Stimulated activated CD8-positive, alpha-beta memory T cell treated with anti-CD3 and anti-CD28 coated beads, Interleukin-4, amount 100 ng/mL, for 48 hours (primary cell): ENCODE results near the gene TAAR2.
"Not testable (repeated sequence)": the region's sequence is repeated elsewhere in the genome, so short reads cannot be mapped to it uniquely, and the experiment has no call there.

Experiments
- DNase-seq: peaks from one replicate; pipeline ENCODE4 v3.0.0-alpha.2; 2020

The TAAR2 gene

GRCh38 chr6:132612449-132613108 is 11.5 kb downstream of the TAAR2 start:
- no peak for DNase-seq

- DNase-seq, result no peak
Observed at GRCh38 chr6:132611616-132612015, 12.5 kb downstream of the TAAR2 start.

GRCh38 chr6:132607544-132608233 is 16.4 kb downstream of the TAAR2 start:
- DNase-seq, result no peak

- DNase-seq, result no peak
Observed at GRCh38 chr6:132604635-132605152, 19.4 kb downstream of the TAAR2 start.

DNA sequence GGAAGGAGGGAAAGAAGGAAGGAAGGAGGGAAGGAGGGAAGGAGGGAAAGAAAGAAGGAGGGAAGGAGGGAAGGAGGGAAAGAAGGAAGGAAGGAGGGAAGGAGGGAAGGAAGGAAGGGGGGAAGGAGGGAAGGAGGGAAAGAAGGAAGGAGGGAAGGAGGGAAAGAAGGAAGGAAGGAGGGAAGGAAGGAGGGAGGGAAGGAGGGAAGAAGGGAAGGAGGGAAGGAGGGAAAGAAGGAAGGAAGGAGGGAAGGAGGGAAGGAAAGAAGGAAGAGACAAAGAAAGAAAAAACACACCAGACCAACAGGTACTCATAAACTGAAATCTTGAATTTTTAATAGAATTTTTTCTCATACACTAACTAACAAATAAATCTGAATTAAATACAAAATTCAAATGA is 23.2 kb downstream of the TAAR2 start:
- not testable (repeated sequence) for DNase-seq

DNA sequence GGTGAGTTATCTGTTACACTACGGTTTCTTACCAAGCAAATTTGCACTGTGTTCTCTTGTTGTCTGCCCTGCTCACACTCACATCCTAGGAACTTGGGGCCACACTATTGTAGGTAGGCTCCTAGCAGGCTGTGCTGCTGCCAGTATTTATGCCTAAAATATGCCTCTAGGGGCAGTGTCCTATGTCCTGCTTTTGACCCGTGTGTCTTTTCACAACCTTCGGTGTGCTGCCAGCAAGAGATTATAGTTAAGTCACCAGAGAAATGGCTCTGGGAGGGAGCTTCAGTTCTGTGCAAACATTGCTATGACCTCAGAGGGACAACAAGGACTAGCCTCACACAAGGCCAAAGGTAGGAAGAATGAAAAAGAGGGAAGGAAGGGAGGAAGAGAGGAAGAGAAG is 25.6 kb downstream of the TAAR2 start:
- no peak for DNase-seq

- no peak for DNase-seq
Observed at GRCh38 chr6:132596201-132596600, 27.9 kb downstream of the TAAR2 start.

- no peak for DNase-seq
Observed at GRCh38 chr6:132592855-132593254, 31.2 kb downstream of the TAAR2 start.

GRCh38 chr6:132590362-132590761 is 33.7 kb downstream of the TAAR2 start:
- no peak for DNase-seq

- no peak for DNase-seq
Observed at GRCh38 chr6:132589454-132589853, 34.6 kb downstream of the TAAR2 start, which contains the start of gene TAAR5. TSS of gene TAAR5 (minus strand) at chr6:132589741. CDS start at chr6:132589686, 55 bp downstream.

GRCh38 chr6:132587424-132587823 is 36.7 kb downstream of the TAAR2 start:
- DNase-seq, result no peak

DNA sequence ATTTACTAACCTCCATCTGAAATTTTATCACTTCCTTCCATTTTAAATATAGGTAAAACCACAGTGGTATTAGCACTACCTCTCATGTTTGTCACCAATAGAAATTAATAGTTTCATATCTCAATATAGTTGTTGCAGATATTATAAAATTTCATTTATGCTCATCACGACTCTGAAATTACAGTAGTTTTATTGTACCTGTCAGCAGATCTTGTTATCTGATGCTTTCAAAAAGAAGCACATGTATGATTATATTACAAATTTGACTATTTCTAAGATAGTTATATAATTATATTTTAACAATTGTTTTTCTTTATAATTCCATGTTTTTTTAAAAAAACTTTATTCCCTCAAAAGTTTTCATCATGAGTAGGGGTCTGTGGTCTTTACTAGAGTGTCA is 39.4 kb downstream of the TAAR2 start:
- no peak for DNase-seq

- DNase-seq, result no peak
Observed at GRCh38 chr6:132571774-132572173, 52.3 kb downstream of the TAAR2 start.

GRCh38 chr6:132570221-132570777 is 53.8 kb downstream of the TAAR2 start, which contains the start of gene TAAR6:
TSS of gene TAAR6 (plus strand) at chr6:132570322. CDS start at chr6:132570322, 0 bp downstream.
- no peak for DNase-seq

DNA sequence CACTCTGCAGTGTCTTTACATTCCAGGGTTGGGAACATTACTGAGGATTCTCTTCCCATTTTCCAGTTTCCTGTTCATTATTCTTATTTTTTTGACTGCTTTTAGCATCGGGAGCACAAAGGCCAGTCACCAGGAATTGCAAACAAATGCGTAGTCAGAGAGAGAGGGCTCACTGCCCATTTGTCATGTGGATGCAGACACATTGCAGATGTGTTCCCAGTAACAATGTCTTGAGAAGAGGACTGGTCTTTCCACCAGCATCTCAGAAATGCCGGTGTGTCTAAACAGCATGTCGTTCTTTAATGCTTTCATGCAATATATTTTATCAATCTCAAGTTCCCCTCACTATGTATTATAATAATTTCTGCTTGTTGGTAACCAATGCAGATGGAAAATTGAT is 54.9 kb downstream of the TAAR2 start:
- no peak for DNase-seq

GRCh38 chr6:132568611-132569010 is 55.5 kb downstream of the TAAR2 start:
- DNase-seq, result no peak

DNA sequence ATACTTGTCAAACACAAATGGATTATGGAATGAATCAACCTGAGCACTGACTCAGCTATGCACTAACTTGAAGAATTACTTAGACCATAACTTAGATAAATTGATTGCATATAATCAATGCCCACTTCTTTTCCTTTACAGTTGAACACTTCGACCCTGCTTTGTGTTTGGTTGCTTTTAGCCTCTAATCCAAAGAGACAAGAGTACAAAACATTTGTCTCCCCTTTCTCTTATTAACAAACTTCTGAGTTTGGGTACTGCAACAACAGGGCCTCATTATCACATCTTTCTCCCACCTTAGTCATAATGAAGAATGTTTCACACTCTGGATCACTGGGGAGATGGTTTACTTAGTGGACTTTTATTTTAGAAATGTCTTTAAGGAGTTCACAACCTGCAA is 56.5 kb downstream of the TAAR2 start:
- no peak for DNase-seq
